ENCODE results near the gene PDS5B.

PDS5B gene

DNA sequence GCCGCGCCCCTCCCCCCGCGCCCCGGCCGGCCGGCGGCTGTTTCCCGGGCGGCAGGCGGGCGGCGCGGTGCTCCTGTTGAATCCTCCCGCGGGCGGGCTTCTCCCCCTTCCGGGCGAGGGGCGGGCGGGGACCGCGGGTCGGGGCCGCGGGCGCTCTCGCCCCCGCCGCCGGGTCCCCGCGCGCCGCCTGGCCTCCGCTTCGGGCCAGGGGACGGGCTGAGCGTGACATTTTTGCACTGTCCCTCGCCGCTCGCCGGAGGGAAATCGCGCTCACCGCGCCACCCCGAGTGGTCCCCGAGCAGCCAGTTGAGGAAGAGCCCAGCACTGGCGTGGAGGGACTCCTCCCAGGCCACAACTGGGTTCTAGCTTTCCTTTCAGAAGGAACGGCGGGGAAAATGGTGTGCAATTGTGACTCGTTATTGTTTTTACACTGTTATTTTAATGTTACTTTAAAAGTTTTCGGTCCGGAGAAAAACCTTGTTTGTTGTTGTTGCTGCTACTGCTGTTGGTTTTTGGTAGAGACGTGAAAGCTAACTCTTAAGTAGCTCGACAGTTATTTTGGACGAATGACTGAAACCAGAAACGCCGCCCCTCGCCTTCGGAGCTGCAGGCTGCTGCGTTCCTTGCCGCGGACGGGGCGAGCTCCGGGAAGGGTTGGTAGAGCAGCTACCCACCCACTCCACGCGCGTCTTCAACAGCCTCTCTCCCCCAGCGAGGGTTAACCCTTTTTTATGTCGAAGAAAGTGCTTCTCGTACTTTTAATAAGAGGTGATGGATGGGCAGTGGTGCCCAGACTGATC, 959 bp downstream of the PDS5B start:
- peak; percentile 74 to 84 for DNase-seq

DNA sequence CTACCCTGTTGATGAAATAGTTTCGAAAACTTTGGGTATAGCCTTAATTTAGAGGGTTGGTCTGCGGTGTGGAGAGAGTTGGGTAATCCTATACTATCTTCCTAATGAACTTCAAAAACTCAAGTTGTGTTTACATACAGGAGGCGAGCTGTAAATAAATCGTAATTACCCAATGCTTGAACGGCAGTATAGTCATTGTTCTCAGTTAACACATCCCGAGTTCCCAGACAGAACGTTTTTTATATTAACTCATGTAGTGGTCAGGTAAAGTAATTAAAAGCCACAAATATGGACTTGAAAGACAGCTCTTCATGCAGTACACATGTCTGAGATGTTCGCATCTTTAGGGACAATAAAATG, 1.5 kb downstream of the PDS5B start:
- TF ChIP-seq, protein P1, sequence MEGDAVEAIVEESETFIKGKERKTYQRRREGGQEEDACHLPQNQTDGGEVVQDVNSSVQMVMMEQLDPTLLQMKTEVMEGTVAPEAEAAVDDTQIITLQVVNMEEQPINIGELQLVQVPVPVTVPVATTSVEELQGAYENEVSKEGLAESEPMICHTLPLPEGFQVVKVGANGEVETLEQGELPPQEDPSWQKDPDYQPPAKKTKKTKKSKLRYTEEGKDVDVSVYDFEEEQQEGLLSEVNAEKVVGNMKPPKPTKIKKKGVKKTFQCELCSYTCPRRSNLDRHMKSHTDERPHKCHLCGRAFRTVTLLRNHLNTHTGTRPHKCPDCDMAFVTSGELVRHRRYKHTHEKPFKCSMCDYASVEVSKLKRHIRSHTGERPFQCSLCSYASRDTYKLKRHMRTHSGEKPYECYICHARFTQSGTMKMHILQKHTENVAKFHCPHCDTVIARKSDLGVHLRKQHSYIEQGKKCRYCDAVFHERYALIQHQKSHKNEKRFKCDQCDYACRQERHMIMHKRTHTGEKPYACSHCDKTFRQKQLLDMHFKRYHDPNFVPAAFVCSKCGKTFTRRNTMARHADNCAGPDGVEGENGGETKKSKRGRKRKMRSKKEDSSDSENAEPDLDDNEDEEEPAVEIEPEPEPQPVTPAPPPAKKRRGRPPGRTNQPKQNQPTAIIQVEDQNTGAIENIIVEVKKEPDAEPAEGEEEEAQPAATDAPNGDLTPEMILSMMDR (IDR thresholded peaks at IDR 0.05), result no peak
- H3K36me3 ChIP-seq, result no peaks in the 10 kb centered on the region
- peak overlapping the region; percentile 89 to 92 for H3K27ac ChIP-seq
- no peaks in the 10 kb centered on the region for H3K9me3 ChIP-seq
- intact Hi-C loops (cut with DNase I; ENCODE audit: low total_unique reads), result loop anchor here (5.0 to 10.0 kb wide), 2 partner anchors 50 to 1137 kb away; no protein-coding TSS in a partner anchor
- peaks cover 0 to 47% (median 12%) of the 10 kb centered on the region in 4 donors for H3K4me1 ChIP-seq
- no peaks in the 10 kb centered on the region for H3K27me3 ChIP-seq
- H3K4me3 ChIP-seq, result peak overlapping the region; percentile 71 to 88
- DNase-seq, result no peak

More for the DNA sequence above, 959 bp downstream of the PDS5B start:
- H3K27ac ChIP-seq, result peak overlapping the region; percentile 89 to 92
- intact Hi-C loops (cut with DNase I; ENCODE audit: low total_unique reads), result loop anchor here (5.0 to 10.0 kb wide), 2 partner anchors 50 to 1138 kb away; no protein-coding TSS in a partner anchor
- no peaks in the 10 kb centered on the region for H3K9me3 ChIP-seq
- no peaks in the 10 kb centered on the region for H3K36me3 ChIP-seq
- H3K4me1 ChIP-seq, result peaks cover 0 to 41% (median 12%) of the 10 kb centered on the region in 4 donors
- TF ChIP-seq, protein P1 (IDR thresholded peaks at IDR 0.05), result peak in 1 of 2 experiments; percentile 14
- H3K4me3 ChIP-seq, result peak overlapping the region; percentile 71 to 88
- H3K27me3 ChIP-seq, result no peaks in the 10 kb centered on the region

DNA sequence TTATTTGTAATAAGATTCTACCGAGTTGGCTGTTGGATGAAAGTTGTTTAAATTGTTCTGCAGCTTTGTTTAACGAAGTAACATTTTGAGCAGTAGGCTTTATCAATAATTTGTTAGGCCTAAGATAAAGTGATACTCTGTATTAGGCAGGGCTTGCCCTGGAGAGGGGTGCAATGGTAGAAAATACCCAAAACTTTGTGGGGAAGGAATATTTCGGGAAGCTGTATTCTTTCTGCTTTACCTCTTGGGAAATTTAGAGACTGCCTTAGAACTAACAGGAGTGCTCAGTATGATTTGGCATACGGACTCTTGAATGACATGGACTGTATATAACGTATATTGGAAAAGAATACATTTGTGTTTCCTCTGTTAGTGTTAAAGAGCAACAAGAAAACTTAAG, 2.5 kb downstream of the PDS5B start:
- peak overlapping the region; percentile 89 to 92 for H3K27ac ChIP-seq
- intact Hi-C loops (cut with DNase I; ENCODE audit: low total_unique reads), result loop anchor here (5.0 to 10.0 kb wide), 2 partner anchors 49 to 1136 kb away; no protein-coding TSS in a partner anchor
- H3K36me3 ChIP-seq, result no peaks in the 10 kb centered on the region
- peak overlapping the region; percentile 71 to 88 for H3K4me3 ChIP-seq
- no peaks in the 10 kb centered on the region for H3K27me3 ChIP-seq
- DNase-seq, result no peak
- H3K4me1 ChIP-seq, result peaks cover 0 to 50% (median 12%) of the 10 kb centered on the region in 4 donors
- H3K9me3 ChIP-seq, result no peaks in the 10 kb centered on the region
- TF ChIP-seq, protein P1 (IDR thresholded peaks at IDR 0.05), result no peak

DNA sequence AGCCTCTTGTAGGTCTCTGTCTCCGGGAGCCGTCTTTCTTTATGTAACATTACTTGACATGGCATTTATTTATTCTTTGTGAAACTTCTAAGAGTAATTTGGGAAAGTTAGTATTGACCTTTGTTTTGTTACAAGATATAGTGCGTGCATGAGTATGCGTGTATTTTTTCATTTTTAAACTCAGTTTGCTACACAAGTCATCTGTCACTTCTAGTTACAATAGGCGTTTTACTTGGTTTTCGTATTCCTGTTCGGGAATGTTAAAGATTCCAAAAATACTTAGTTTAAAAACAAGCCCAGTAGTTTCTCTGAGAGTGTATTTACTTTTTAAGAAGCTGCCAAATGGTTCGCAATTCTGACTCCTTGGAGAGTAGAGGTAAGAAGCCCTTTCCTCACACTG, 3.2 kb downstream of the PDS5B start:
- TF ChIP-seq, protein P1 (IDR thresholded peaks at IDR 0.05), result no peak
- no peaks in the 10 kb centered on the region for H3K9me3 ChIP-seq
- intact Hi-C loops (cut with DNase I; ENCODE audit: low total_unique reads), result loop anchor here (5.0 to 10.0 kb wide), 2 partner anchors 48 to 1135 kb away; no protein-coding TSS in a partner anchor
- no peak for DNase-seq
- peak overlapping the region; percentile 89 to 92 for H3K27ac ChIP-seq
- H3K27me3 ChIP-seq, result no peaks in the 10 kb centered on the region
- no peaks in the 10 kb centered on the region for H3K36me3 ChIP-seq
- H3K4me3 ChIP-seq, result peak overlapping the region; percentile 71 to 88
- H3K4me1 ChIP-seq, result peaks cover 0 to 56% (median 14%) of the 10 kb centered on the region in 4 donors

DNA sequence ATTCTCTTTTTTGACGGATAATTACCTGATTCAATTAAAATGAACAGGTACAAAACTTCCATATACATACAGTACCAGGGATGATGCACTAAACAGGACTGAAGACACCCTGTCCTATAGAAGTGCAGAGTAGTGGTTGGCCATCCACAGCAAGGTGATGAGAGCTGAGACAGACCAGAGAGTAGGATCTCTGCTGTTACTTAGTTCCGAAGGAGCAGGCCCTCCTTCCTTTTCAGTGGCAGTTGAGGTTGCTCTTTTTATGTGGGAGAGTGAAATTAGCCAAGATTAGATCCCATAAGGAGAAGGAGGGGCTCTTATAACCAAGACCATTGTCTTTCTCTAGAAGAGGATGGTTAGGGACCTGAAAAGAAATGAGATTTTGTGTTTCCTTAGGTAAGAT, 4.0 kb downstream of the PDS5B start:
- TF ChIP-seq, protein P1 (IDR thresholded peaks at IDR 0.05), result no peak
- peak overlapping the region; percentile 89 to 92 for H3K27ac ChIP-seq
- no peaks in the 10 kb centered on the region for H3K9me3 ChIP-seq
- intact Hi-C loops (cut with DNase I; ENCODE audit: low total_unique reads), result no loop called here
- H3K27me3 ChIP-seq, result no peaks in the 10 kb centered on the region
- DNase-seq, result no peak
- H3K4me3 ChIP-seq, result peak overlapping the region; percentile 71 to 88
- H3K4me1 ChIP-seq, result peaks cover 0 to 61% (median 16%) of the 10 kb centered on the region in 4 donors
- no peaks in the 10 kb centered on the region for H3K36me3 ChIP-seq

All from tibial artery (tissue), 4 donors.